SIG-M5 treated with dmso at 0.1 percent for 504 hours (cell line): ENCODE results near the gene RPL13.
"Not testable (repeated sequence)": the region's sequence is repeated elsewhere in the genome, so short reads cannot be mapped to it uniquely, and the experiment has no call there.

Experiments
- DNase-seq: peaks from one replicate; lab custom pipeline; 2025; ENCODE audit not compliant: unreplicated experiment; lab: John Stamatoyannopoulos, UW

RPL13 gene

DNA sequence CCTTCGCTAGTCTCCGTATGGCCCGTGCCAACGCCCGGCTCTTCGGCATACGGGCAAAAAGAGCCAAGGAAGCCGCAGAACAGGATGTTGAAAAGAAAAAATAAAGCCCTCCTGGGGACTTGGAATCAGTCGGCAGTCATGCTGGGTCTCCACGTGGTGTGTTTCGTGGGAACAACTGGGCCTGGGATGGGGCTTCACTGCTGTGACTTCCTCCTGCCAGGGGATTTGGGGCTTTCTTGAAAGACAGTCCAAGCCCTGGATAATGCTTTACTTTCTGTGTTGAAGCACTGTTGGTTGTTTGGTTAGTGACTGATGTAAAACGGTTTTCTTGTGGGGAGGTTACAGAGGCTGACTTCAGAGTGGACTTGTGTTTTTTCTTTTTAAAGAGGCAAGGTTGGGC is 2.5 kb downstream of the RPL13 start:
- DNase-seq = no peak

- no peak for DNase-seq
These were observed 3.3 kb downstream of the RPL13 start for GRCh38 chr16:89563639-89564392.

DNA sequence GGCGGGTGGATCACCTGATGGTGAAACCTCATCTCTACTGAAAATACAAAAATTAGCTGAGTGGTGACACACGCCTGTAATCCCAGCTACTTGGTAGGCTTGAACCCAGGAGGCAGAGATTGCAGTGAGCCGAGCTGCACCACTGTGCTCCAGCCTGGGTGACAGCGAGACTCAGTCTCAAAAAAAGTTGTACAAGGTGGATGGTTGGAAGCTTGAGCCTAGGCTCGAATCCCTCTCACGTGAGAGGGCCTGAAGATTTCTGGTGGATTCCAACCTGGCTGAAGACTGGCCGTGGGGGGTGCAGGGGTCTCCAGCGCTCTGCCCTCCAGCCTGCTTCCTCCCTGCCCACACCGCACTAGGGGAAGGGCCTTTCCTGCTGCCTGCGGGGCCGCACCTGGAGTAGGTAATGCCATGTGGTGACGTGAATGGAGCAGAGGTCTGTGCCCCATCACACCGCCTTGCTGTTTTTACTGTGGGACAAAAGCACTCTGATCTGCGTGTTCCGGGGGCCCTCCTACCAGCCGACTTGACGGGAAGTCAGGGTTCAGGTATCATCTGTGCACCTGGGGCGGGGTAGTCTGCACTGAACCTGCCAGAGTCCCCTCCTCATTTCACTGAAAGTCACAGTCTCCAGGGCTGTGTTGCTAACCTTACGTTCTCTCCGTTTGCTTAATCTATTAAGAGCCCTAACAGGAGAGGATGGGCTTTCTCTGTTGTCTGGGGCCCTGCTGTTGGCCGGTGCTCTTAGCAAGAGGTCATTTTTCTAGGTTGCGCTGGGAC is 4.2 kb downstream of the RPL13 start:
- DNase-seq = peak; percentile 48

DNA sequence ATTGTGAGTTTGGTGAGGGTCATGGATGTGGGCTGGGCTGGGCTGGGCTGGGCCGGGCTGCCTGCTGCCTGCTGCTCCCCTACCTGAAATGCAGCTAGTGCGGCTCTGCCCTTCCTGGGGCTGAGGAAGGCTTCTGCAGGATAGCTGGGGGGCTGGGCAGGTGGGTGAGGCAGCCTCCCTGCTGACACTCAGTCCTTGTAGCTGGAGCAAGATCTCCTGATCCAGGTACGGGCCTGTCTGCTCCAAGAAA is 4.7 kb downstream of the RPL13 start:
- no peak for DNase-seq

DNA sequence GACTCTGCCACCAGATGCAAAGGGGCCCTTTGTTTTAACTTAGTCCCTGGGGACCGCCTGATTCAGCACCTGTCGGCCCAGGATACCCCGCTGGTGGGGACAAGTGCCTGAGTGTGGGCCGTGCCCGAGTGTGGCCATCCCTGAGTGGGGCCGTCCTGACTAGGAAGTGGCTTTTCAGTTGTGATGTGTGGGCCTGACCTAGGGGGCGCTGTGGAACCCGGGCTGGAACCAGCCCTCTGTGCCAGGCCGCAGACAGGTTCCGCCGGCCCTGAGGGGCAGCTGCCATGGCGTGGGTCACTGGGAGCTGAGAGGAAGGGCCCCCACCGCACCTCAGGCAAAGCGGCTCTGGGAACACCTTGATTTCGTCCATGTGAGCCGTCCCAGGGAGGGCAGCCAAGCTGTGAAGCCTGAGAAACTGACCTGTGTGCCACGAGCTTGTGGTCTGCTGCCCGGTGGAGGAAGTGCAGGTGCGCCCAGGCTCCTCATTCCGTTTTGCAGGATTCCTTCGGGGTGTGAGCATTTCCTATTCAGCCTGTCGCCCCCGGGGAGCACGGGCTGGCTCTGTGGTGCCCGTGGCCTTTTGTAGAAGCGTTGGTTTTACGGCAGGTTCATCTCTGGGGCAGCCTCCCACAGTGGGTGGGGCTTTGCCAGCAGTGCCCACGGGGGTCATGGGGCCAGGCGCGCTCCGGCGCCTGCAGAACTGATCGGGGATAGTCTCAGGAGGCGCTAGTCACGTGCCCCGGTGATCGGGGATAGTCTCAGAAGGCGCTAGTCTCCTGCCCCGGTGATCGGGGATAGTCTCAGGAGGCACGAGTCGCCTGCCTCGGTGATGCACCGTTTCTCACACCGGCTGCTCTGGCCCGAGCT is 5.3 kb downstream of the RPL13 start:
- peak; percentile 75 for DNase-seq

- no peak for DNase-seq
These were observed 7.4 kb downstream of the RPL13 start for GRCh38 chr16:89567656-89568594.

DNA sequence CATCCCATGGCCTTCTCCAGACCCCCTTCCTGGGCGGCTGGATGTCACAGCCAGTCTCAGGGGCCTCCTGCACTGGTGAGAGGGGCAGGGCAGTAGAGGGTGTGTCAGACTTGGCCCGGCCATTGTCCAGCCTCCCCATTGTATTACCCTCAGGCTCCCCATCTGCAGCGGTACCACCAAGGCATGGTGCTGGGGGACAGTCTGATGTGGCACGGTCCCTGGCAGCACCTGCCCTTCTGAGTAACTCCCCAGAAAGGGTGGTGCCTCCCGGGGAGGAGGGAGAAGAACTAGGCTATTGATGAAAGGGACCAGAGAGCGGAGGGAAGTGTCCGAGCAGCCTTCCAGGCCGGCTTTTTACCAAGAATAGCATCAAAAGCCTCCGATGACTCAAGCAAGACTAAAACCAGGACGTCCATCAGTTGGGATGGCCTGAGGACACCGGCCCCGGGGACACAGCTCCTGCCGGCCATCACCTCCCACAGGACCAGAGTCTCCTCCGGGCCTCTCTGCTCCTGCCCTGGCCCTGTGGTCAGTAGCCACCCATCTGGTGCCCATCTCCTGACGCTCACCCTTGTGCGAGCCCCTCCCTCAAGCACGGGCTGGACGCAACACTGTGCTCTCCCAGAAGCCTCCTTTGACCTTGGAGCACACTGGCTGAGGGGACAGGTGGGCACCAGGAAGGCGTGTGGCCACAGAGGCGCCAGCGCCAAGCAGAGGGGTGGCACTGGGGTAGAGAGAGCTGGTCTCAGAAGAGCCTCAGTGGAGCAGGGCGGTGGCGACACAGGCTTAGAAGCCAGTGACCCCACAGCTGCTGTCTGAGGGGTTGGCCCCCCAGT is 9.2 kb downstream of the RPL13 start:
- DNase-seq = no peak

- DNase-seq = no peak
These were observed 10.0 kb downstream of the RPL13 start for GRCh38 chr16:89570342-89570923.

- DNase-seq = not testable (repeated sequence)
These were observed 10.6 kb downstream of the RPL13 start for GRCh38 chr16:89570983-89571598.

- DNase-seq = no peak
These were observed 11.2 kb downstream of the RPL13 start for GRCh38 chr16:89571636-89572035.

DNA sequence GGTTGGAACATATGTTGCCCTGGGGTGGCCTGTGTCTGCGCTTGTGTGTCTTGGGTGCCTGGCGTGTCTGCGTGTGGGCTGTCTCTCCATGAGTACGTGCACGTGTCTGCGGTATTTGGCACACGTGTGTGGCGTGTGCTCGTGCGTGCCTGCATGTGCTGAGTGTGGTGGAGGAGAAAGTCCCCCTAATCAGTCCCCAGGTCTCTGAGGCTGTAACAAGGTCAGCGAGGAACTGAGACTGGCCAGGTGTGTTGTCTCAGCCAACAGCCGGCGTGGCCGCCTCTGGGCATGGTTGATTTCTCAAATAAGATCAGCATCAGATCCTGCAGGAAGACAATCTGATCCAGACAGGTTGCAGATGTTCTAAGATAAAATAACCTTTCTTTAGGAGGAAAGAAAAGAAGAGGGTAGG is 11.6 kb downstream of the RPL13 start:
- DNase-seq = no peak

GRCh38 chr16:89572485-89573205 is 12.2 kb downstream of the RPL13 start:
- no peak for DNase-seq

- DNase-seq = no peak
These were observed 13.6 kb downstream of the RPL13 start for GRCh38 chr16:89573826-89574680.

GRCh38 chr16:89574681-89575246 is 14.3 kb downstream of the RPL13 start:
- DNase-seq = peak; percentile 58

- no peak for DNase-seq
These were observed 15.0 kb downstream of the RPL13 start, which contains the start of gene CPNE7 for GRCh38 chr16:89575247-89576152. Gene CPNE7, plus strand, starts transcription at chr16:89575758. Its CDS starts 140 bp downstream, at chr16:89575898.
